ENCODE results near the gene AEBP1. TPM values are rescaled to one million over a fixed set of nuclear protein-coding genes. Genes with fewer than 3 reads are reported as not detected.

The AEBP1 gene
- total RNA-seq, 1 experiment from 2014 or later: 49.3 TPM

GRCh38 chr7:44144426-44144967, 40.4 kb downstream of the AEBP1 start:
- Histone ChIP-seq H2AFZ (ENCODE audit: low read length) (no peak overlapping the region), H3K4me2 (ENCODE audit: insufficient read depth, insufficient read length, low read length) (no peak overlapping the region), H3K14ac (ENCODE audit: insufficient read depth, low read length) (no peak overlapping the region), H3K4ac (ENCODE audit: low read depth, low read length) (no peak overlapping the region), H3K4me1 (ENCODE audit: insufficient read depth, low read length) (no peaks in the 10 kb centered on the region), H2AK5ac (ENCODE audit: insufficient read length, low read length) (no peak overlapping the region), H3K27ac (ENCODE audit: insufficient read length, low read depth, low read length) (no peak overlapping the region), H3K23ac (ENCODE audit: insufficient read length, low read depth, low read length) (no peak overlapping the region), H2BK15ac (ENCODE audit: low read depth, low read length) (no peak overlapping the region), H4K8ac (replicated peaks; ENCODE audit: insufficient read length, low read depth, low read length) (no peak overlapping the region), H4K20me1 (ENCODE audit: control insufficient read depth, insufficient read depth, insufficient read length) (no peaks in the 10 kb centered on the region), H2BK20ac (ENCODE audit: low read depth, low read length, poor library complexity, severe bottlenecking) (no peak overlapping the region), H2BK5ac (ENCODE audit: insufficient read length, low read length) (no peak overlapping the region), H3K27me3 (ENCODE audit: insufficient read depth, low read length) (peaks cover 8% of the 10 kb centered on the region; the same call in 1 of the 2 replicates), H4K91ac (ENCODE audit: insufficient read length, low read depth, low read length) (no peak overlapping the region), H3K23me2 (ENCODE audit: insufficient read length, low read depth, low read length, poor library complexity, severe bottlenecking) (peaks cover 9% of the 10 kb centered on the region), H3K18ac (ENCODE audit: insufficient read length, low read depth, low read length) (no peak overlapping the region), H4K5ac (ENCODE audit: insufficient read length, low read depth, low read length) (no peak overlapping the region), H2BK120ac (ENCODE audit: low read depth, low read length, poor library complexity, severe bottlenecking) (no peak overlapping the region), H2BK12ac (ENCODE audit: insufficient read length, low read depth, low read length) (no peak overlapping the region), H3K56ac (ENCODE audit: insufficient read length, low read depth, low read length) (no peak overlapping the region), H3K9me3 (ENCODE audit: control insufficient read depth, low read depth, low read length) (no peaks in the 10 kb centered on the region), H3K79me2 (ENCODE audit: insufficient read depth, low read length) (no peaks in the 10 kb centered on the region), H3K79me1 (ENCODE audit: insufficient read depth, low read depth, low read length, poor library complexity, severe bottlenecking) (no peaks in the 10 kb centered on the region), H3T11ph (ENCODE audit: low read length) (no peak overlapping the region), H3K9ac (ENCODE audit: extremely low read depth, insufficient read length, low read length) (no peak overlapping the region)
- Mint-ChIP-seq H3K36me3 (ENCODE audit: insufficient read depth in 1 of 3, low read depth in 3 of 3) (no peaks in the 10 kb centered on the region; a peak in 1 of 7 replicates), H3K9me3 (no peaks in the 10 kb centered on the region), H3K4me1 (peaks cover 14 to 27% of the 10 kb centered on the region in 2 experiments), H3K27me3 (ENCODE audit: low read depth) (peaks cover 51% of the 10 kb centered on the region), H3K4me3 (no peak overlapping the region; a peak in 1 of 5 replicates), H3K27ac (no peak overlapping the region)
- no peak for DNase-seq
- TF ChIP-seq CTCF (conservative IDR thresholded peaks at IDR 0.05): no peak
- whole genome bisulfite sequencing (ENCODE audit: extremely low coverage, insufficient read length, low lambda C conversion rate): no CpG with 5 or more reads among the region's 6 CpGs
